Stimulated activated CD4-positive, alpha-beta T cell treated with anti-CD3 and anti-CD28 coated beads, Interleukin-2, amount 100 ng/mL, for 4 hours (primary cell): ENCODE data around the gene CACNA2D4.

Source experiments
- DNase-seq: peaks from one replicate; pipeline ENCODE4 v3.0.0-alpha.2; 2020; ENCODE audit warnings: low read depth

The CACNA2D4 gene

DNA sequence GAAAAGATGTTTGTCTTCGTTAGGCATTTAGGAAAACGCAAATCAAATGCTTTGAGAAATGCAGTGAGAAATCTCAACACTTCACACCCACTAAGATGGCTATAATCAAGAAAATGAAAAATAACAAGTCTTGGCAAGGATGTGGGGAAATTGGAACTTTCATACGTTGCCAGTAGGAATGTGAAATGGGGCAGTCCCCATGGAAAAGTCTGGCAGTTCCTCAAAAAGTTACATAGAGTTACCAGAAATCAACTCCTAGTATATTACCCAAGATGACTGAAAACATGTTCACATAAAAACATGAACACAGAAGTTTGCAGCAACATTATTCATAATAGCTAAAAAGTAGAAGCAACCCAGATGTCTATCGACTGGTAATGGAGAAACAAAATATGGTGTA lies 139.5 kb downstream of the CACNA2D4 start:
- DNase-seq = no peak

DNA sequence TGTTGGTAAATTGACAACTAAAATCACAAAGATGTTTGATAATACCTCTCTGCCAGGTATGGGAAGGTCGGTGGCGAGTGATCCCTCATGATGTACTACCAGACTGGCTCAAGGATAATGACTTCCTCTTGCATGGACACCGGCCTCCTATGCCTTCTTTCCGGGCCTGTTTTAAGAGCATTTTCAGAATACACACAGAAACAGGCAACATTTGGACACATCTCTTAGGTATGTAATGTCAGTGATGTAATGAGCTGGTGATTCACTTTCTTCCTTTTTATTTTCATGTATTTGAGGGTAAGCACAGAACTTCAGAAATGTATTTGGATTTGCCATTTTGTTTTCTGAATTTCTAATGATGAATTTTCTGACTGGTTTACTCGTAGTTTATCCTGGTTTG lies 140.7 kb downstream of the CACNA2D4 start:
- DNase-seq = no peak

- DNase-seq = no peak
Measured at GRCh38 chr12:1776170-1776921, 142.1 kb downstream of the CACNA2D4 start.

GRCh38 chr12:1773937-1774655 lies 144.4 kb downstream of the CACNA2D4 start:
- DNase-seq = no peak

DNA sequence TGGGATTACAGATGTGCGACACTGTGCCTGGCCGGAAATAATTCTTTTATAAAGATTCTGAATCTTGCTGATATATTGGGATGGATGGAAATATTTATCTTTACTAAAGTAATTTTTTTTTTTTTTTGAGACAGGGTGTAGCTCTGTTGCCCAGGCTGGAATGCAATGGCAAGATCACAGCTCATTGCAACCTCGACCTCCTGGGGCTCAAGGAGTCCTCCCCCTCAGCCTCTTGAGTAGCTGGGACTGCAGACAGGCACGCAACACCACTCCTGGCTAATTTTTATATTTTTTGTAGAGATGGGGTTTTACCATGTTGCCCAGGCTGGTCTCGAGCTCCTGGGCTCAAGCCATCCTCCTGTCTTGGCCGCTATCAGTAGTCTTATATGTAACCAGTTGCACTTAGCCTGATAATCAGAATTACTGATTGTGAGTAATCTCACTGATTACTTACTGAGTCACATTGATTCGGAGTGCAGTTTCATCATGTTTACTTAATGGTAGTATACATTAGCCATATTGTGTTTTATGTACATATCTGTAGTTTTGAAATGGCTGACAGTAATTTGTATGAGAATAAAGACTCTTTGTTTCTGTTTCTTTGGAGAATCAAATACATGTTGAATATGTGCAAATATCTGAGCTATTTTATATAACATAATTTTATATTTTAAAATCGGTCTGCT lies 148.5 kb downstream of the CACNA2D4 start:
- DNase-seq = no peak

- DNase-seq = no peak
Measured at GRCh38 chr12:1768615-1769014, 149.8 kb downstream of the CACNA2D4 start.

GRCh38 chr12:1767407-1768090 lies 150.9 kb downstream of the CACNA2D4 start:
- DNase-seq = no peak

DNA sequence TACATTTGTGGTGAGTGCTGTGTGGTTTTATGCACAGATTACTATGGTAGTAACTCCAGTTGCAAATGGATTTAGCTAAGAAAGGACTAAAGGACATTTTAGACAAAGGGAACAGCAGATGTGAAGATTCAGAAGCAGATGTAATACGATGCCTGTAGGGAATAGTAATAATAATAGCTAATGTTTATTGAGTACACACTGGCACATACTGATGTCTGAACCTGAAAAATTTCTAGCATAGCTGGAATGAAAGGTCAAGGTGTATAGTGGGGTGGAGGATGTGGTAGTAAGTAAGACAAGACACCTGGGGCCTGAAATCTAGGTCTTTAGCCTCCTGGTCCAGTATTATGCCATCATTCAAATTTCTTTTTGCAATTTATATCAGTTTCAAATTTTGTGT lies 152.3 kb downstream of the CACNA2D4 start:
- DNase-seq = no peak

DNA sequence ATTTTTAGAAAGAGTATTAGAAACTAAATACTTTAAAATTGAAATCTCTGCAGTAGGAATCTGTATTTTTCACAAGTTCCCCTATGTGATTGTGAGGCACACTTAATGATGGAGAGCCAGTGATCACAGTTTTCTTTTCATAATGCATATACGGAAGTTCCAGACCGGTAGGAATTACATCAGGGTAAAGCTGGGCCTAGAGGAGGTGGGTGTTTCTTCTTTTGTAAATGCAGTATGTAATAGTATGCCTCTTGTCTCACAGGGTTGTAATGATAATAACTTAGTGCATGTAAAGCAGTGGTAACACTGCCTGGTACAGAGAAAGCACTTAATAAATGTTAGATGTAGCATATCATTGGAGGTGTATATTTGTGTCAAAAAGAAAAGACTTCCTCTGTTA lies 155.3 kb downstream of the CACNA2D4 start:
- no peak for DNase-seq

DNA sequence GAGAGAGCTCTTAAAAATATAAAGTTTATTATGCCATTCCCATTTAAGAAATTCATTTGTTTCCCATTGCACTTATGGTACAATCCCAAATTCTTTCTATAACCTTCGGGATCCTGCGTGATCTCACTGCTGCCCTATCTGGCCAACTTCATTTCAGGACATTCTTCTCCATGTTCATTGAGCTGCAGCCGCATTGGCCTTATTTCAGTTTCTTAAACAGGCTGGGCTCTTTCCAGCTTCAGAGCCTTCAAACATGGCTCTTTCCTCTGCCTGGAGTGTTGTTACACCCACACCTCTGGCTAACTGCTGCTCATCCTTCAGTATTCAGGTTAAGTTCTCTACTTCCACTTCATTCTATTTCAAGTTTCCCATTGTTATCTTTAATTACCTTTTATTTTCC lies 156.6 kb downstream of the CACNA2D4 start:
- DNase-seq = no peak

DNA sequence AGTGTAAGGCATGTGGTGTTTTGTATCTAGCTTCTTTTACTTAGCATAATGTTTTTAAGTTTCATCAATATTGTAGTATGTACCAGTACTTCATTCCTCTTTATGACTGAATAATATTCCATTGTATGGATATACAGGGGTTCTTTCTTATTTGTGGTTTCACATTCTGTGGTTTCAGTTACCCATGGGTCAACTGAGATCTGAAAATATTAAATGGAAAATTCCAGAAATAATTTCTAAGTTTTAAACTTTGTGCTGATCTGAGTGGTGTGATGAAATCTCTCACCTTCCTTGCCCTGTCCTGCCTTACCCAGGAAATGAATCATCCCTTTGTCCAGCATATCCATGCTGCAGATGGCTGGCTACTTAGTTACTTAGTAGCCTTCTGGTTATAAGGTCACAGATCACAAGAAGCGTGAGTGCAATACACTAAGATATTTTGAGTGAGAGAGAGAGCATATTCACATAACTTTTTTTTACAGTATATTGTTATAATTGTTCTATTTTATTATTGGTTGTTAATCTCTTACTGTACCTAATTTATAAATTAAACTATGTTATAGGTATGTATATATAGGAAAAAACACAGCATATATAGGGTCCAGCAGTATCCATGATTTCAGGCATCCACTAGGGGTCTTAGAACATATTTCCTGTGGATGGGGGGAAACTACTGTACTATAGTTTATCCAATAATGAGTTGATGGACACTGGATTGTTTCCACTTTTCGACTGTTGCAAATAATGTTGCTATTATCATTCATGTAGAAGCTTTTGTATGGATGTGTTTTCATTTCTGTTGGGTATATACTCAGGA lies 157.7 kb downstream of the CACNA2D4 start:
- DNase-seq = no peak

- no peak for DNase-seq
Measured at GRCh38 chr12:1758887-1759286, 159.6 kb downstream of the CACNA2D4 start.

DNA sequence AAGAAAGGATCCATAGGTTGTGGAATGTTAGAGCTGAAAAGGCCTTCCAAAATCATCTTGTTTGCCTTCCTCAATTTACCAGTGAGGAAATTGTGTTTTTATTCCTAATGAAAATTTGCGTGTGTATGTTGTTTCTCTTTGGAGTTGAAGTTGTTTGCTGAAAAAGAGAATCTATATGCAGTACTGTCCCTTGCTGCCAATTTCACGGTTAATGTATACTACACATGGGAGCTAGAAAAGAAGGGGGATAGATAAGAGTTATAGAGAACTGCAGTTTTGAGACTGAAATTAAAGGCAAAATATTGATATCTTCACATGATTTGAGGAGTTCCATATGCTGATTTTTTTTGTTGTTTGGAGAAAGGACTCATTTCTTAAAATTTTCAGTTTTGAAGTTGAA lies 160.1 kb downstream of the CACNA2D4 start:
- no peak for DNase-seq

GRCh38 chr12:1750300-1750699 lies 168.2 kb downstream of the CACNA2D4 start:
- no peak for DNase-seq

DNA sequence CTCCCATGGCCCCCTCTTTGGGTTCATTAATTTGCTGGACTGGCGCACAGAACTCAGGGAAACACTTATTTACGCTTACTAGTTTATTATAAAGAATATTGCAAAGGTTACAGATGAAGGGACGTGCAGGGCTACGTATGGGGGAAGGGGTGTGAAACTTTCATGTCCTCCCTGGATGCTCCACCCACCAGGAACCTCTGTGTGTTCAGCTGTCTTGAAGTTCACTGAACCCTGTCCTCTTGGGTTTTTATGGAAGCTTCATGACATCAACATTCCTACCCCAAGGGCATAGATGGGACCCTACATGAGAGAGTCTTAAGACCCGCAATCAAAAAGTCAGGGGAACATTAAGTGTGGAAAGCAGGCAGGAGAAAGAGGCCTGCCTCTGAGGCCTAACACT lies 169.4 kb downstream of the CACNA2D4 start:
- no peak for DNase-seq

GRCh38 chr12:1747609-1748008 lies 170.8 kb downstream of the CACNA2D4 start:
- no peak for DNase-seq

DNA sequence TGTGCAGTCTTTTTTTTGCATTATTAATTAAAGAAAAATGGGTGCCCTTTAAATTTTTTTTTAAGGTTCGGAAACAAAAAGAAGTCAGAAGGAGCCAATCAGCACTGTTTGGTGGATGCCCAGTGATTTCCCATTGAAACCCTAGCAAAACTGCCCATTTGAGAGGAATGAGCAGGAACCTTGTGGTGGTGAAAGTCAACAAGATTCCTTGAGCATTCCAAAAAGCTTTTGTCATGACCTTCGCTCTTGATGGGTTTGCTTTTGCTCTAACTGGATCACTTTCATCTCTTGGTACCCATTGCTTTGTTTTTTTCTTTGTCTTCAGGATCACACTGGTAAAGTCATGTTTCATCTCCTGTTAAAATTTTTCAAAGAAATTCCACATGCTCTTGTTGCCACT lies 173.5 kb downstream of the CACNA2D4 start:
- no peak for DNase-seq
